OCI-LY1 (cell line): ENCODE data around the gene ARHGEF40.

Experiments
- CTCF ChIP-seq: fragments of 200-600 bp; sonication (generic), shearing (Covaris generic); IDR thresholded peaks from 2 replicates; pipeline ENCODE4 v1.5.1; 2017; ENCODE audit warnings: mild to moderate bottlenecking, antibody characterized with exemption, low read length, moderate library complexity, mixed read lengths
- EZH2 ChIP-seq: fragments of 200-600 bp; sonication (generic), shearing (Covaris generic); IDR thresholded peaks from 2 replicates; pipeline ENCODE4 v1.8.0; 2017; ENCODE audit warnings: borderline replicate concordance, mixed run types, mild to moderate bottlenecking, antibody characterized with exemption, low read length, moderate library complexity, mixed read lengths

- TF ChIP-seq CTCF (peak; percentile 48), EZH2 (no peak; the same call in 1 of the 2 replicates)
Observed at GRCh38 chr14:21068521-21069387, 1.4 kb upstream of the ARHGEF40 start.
